Measurements from ENCODE around the gene TNFRSF14.

Gene TNFRSF14

GRCh38 chr1:2559509-2560298 lies 3.5 kb downstream of the TNFRSF14 start:
- no peak for TF ChIP-seq CTCF (conservative IDR thresholded peaks at IDR 0.05; ENCODE audit: low read depth, low read length)

GRCh38 chr1:2560299-2561073 lies 4.3 kb downstream of the TNFRSF14 start:
- no peak for DNase-seq (ENCODE audit: low read depth)
- no peak for TF ChIP-seq CTCF (conservative IDR thresholded peaks at IDR 0.05; ENCODE audit: low read depth, low read length)

More at GRCh38 chr1:2559509-2560298, 3.5 kb downstream of the TNFRSF14 start:
- no peak for DNase-seq (ENCODE audit: low read depth)
- H3K4me3 ChIP-seq (ENCODE audit: low read depth, low read length), result no peak overlapping the region

GRCh38 chr1:2561446-2561845 lies 5.3 kb downstream of the TNFRSF14 start:
- DNase-seq (ENCODE audit: low read depth), result no peak
- no peak overlapping the region for H3K4me3 ChIP-seq (ENCODE audit: low read depth, low read length)
- TF ChIP-seq CTCF (conservative IDR thresholded peaks at IDR 0.05; ENCODE audit: low read depth, low read length), result no peak

More at GRCh38 chr1:2560299-2561073, 4.3 kb downstream of the TNFRSF14 start:
- H3K4me3 ChIP-seq (ENCODE audit: low read depth, low read length), result no peak overlapping the region

GRCh38 chr1:2561898-2562895 lies 6.0 kb downstream of the TNFRSF14 start:
- no peak overlapping the region for H3K4me3 ChIP-seq (ENCODE audit: low read depth, low read length)
- TF ChIP-seq CTCF (conservative IDR thresholded peaks at IDR 0.05; ENCODE audit: low read depth, low read length), result peak; percentile 51
- no peak for DNase-seq (ENCODE audit: low read depth)

- TF ChIP-seq CTCF (conservative IDR thresholded peaks at IDR 0.05; ENCODE audit: low read depth, low read length), result no peak
- no peak for DNase-seq (ENCODE audit: low read depth)
- no peak overlapping the region for H3K4me3 ChIP-seq (ENCODE audit: low read depth, low read length)
Observed at GRCh38 chr1:2563205-2563604, 7.0 kb downstream of the TNFRSF14 start.

GRCh38 chr1:2564006-2564814 lies 8.0 kb downstream of the TNFRSF14 start:
- no peak for TF ChIP-seq CTCF (conservative IDR thresholded peaks at IDR 0.05; ENCODE audit: low read depth, low read length)
- DNase-seq (ENCODE audit: low read depth), result no peak
- no peak overlapping the region for H3K4me3 ChIP-seq (ENCODE audit: low read depth, low read length)

Measured in choroid plexus epithelial cell (primary cell).